Uterus (tissue), 2 donors: ENCODE data around the gene CXCL6.

Experiments
- CTCF ChIP-seq, 4 experiments: fragments of 200-600 bp in 2 of 4; fragments of 450-650 bp in 2 of 4; sonication (generic) in 2 of 4; IDR thresholded peaks; one replicate each; pipeline ENCODE4 v1.5.1; 2016 to 2019; ENCODE audit warnings: antibody characterized with exemption in 4 of 4, mild to moderate bottlenecking in 2 of 4, moderate library complexity in 1 of 4
- POLR2A ChIP-seq, 2 donors: fragments of 450-650 bp; IDR thresholded peaks; one replicate each; pipeline ENCODE4 v1.6.1; 2016; ENCODE audit warnings: antibody characterized with exemption in 2 of 2, mild to moderate bottlenecking in 1 of 2, moderate library complexity in 1 of 2

- TF ChIP-seq CTCF (IDR thresholded peaks at IDR 0.05) (no peak), POLR2A (IDR thresholded peaks at IDR 0.05) (no peak)
These were observed 15.2 kb upstream of the CXCL6 start for GRCh38 chr4:73821325-73821724.
